Chondrocyte (in vitro differentiated cells): Measurements from ENCODE around the gene KCNJ4. TPM values are rescaled to one million over a fixed set of nuclear protein-coding genes. Genes with fewer than 3 reads are reported as not detected.

Experiments used
- DNase-seq: peaks from one replicate; pipeline ENCODE4 v3.0.0; 2021; ENCODE audit warnings: mixed read lengths, low spot score
- H3K27ac Mint-ChIP-seq: one replicate; pipeline ENCODE4 v1.8.0; 2021; ENCODE audit warnings: mild to moderate bottlenecking, moderate library complexity, mixed read lengths; ENCODE audit not compliant: unreplicated experiment
- H3K27me3 Mint-ChIP-seq: 2 replicates; pipeline ENCODE4 v1.8.0; 2021; ENCODE audit warnings: low read depth, mixed read lengths
- H3K36me3 Mint-ChIP-seq: 2 replicates; pipeline ENCODE4 v1.8.0; 2021; ENCODE audit warnings: low read depth, mixed read lengths
- H3K4me1 Mint-ChIP-seq: 2 replicates; pipeline ENCODE4 v1.8.0; 2021; ENCODE audit warnings: low read depth, mild to moderate bottlenecking, mixed read lengths
- H3K4me3 Mint-ChIP-seq: one replicate; pipeline ENCODE4 v1.8.0; 2021; ENCODE audit warnings: mild to moderate bottlenecking, moderate library complexity, mixed read lengths; ENCODE audit not compliant: unreplicated experiment
- H3K9me3 Mint-ChIP-seq: 2 replicates; pipeline ENCODE4 v1.8.0; 2021; ENCODE audit warnings: low read depth, mixed read lengths
- CTCF ChIP-seq: fragments of 200-600 bp; sonication (generic); IDR thresholded peaks from 2 replicates; pipeline ENCODE4 v1.5.0; 2021; ENCODE audit warnings: antibody characterized with exemption, mild to moderate bottlenecking, moderate library complexity
- total RNA-seq: library from RNA; stranded (reverse); gene quantifications from 3 replicates; pipeline ENCODE4 v1.2.1, GENCODE V29; 2021

KCNJ4 gene
- total RNA-seq, 1 donor from 2014 or later: 0.27 TPM

GRCh38 chr22:38429499-38430068 lies 25.4 kb downstream of the KCNJ4 start:
- Mint-ChIP-seq H3K4me1 (no peaks in the 10 kb centered on the region), H3K36me3 (no peaks in the 10 kb centered on the region), H3K9me3 (no peaks in the 10 kb centered on the region), H3K27ac (no peak overlapping the region), H3K4me3 (no peak overlapping the region), H3K27me3 (no peaks in the 10 kb centered on the region)
- DNase-seq: no peak
- no peak for TF ChIP-seq CTCF

- no peaks in the 10 kb centered on the region for H3K36me3 Mint-ChIP-seq
- no peak overlapping the region for H3K27ac Mint-ChIP-seq
- H3K4me1 Mint-ChIP-seq: no peaks in the 10 kb centered on the region
- TF ChIP-seq CTCF: no peak
- H3K4me3 Mint-ChIP-seq: no peak overlapping the region
- H3K9me3 Mint-ChIP-seq: no peaks in the 10 kb centered on the region
- H3K27me3 Mint-ChIP-seq: no peaks in the 10 kb centered on the region
- no peak for DNase-seq
Measured at GRCh38 chr22:38428714-38429113, 26.3 kb downstream of the KCNJ4 start.

- H3K27me3 Mint-ChIP-seq: no peaks in the 10 kb centered on the region
- no peaks in the 10 kb centered on the region for H3K36me3 Mint-ChIP-seq
- no peaks in the 10 kb centered on the region for H3K9me3 Mint-ChIP-seq
- TF ChIP-seq CTCF: no peak
- no peak overlapping the region for H3K27ac Mint-ChIP-seq
- H3K4me1 Mint-ChIP-seq: no peaks in the 10 kb centered on the region
- no peak overlapping the region for H3K4me3 Mint-ChIP-seq
- no peak for DNase-seq
Measured at GRCh38 chr22:38427940-38428339, 27.1 kb downstream of the KCNJ4 start.

GRCh38 chr22:38427465-38427864 lies 27.5 kb downstream of the KCNJ4 start:
- Mint-ChIP-seq H3K4me3 (no peak overlapping the region), H3K36me3 (no peaks in the 10 kb centered on the region), H3K27me3 (no peaks in the 10 kb centered on the region), H3K27ac (no peak overlapping the region), H3K4me1 (no peaks in the 10 kb centered on the region), H3K9me3 (no peaks in the 10 kb centered on the region)
- no peak for TF ChIP-seq CTCF
- DNase-seq: no peak

GRCh38 chr22:38426628-38427027 lies 28.4 kb downstream of the KCNJ4 start:
- no peaks in the 10 kb centered on the region for H3K9me3 Mint-ChIP-seq
- no peaks in the 10 kb centered on the region for H3K4me1 Mint-ChIP-seq
- H3K27ac Mint-ChIP-seq: no peak overlapping the region
- H3K4me3 Mint-ChIP-seq: no peak overlapping the region
- H3K27me3 Mint-ChIP-seq: no peaks in the 10 kb centered on the region
- no peak for TF ChIP-seq CTCF
- DNase-seq: no peak
- H3K36me3 Mint-ChIP-seq: no peaks in the 10 kb centered on the region
